Measurements from ENCODE around the gene ZNRD2. TPM values are rescaled to one million over a fixed set of nuclear protein-coding genes. Genes with fewer than 3 reads are reported as not detected.

The ZNRD2 gene
- total RNA-seq, 2 donors from 2014 or later: 39.2 to 66.9 TPM

- WGBS, 2 donors: 71 to 76% methylated on average over 12 of the region's 12 CpGs
- no peaks in the 10 kb centered on the region for H3K36me3 ChIP-seq (replicated peaks in 1 of 2; ENCODE audit: insufficient read depth in 1 of 2, low read depth in 2 of 2)
- H3K27ac ChIP-seq: peak overlapping the region; percentile 86 to 96 (median 92)
- no peak for DNase-seq
- no peaks in the 10 kb centered on the region for H3K9me3 ChIP-seq
- intact Hi-C loops (cut with DNase I): no loop called here
- TF ChIP-seq CTCF (IDR thresholded peaks at IDR 0.05): no peak
- no peak for TF ChIP-seq POLR2A (IDR thresholded peaks at IDR 0.05)
- no peak for ATAC-seq
- H3K4me3 ChIP-seq: no peak overlapping the region
- no peaks in the 10 kb centered on the region for H3K27me3 ChIP-seq
- H3K4me1 ChIP-seq: peaks cover 64% of the 10 kb centered on the region
Measured at GRCh38 chr11:65556470-65557279, 13.6 kb upstream of the ZNRD2 start.

GRCh38 chr11:65557280-65558001 lies 12.8 kb upstream of the ZNRD2 start:
- 1 to 15% methylated on average over 3 to 23 of the region's 47 CpGs for WGBS, 2 donors
- intact Hi-C loops (cut with DNase I): no loop called here
- TF ChIP-seq CTCF (IDR thresholded peaks at IDR 0.05) (no peak), POLR2A (IDR thresholded peaks at IDR 0.05) (no peak)
- Histone ChIP-seq H3K27ac (peak overlapping the region; percentile 86 to 96 (median 92)), H3K9me3 (no peaks in the 10 kb centered on the region), H3K4me3 (no peak overlapping the region), H3K4me1 (peaks cover 56% of the 10 kb centered on the region), H3K36me3 (replicated peaks in 1 of 2; ENCODE audit: insufficient read depth in 1 of 2, low read depth in 2 of 2) (no peaks in the 10 kb centered on the region), H3K27me3 (no peaks in the 10 kb centered on the region)
- peak in 1 of 4 donors; percentile 35 for DNase-seq
- ATAC-seq: no peak

- Histone ChIP-seq H3K27ac (peak within 1 kb of the TSS; percentile 86 to 96 (median 92)), H3K36me3 (replicated peaks in 1 of 2; ENCODE audit: insufficient read depth in 1 of 2, low read depth in 2 of 2) (no peaks in the 10 kb centered on the region), H3K27me3 (no peaks in the 10 kb centered on the region), H3K4me3 (no peak within 1 kb of the TSS), H3K4me1 (peaks cover 52% of the 10 kb centered on the region), H3K9me3 (no peaks in the 10 kb centered on the region)
- DNase-seq (peak; percentile 83 to 89 (median 87)), ATAC-seq (peak; percentile 86)
- TF ChIP-seq POLR2A (IDR thresholded peaks at IDR 0.05): peak; percentile 41 to 74 (median 72)
- peak in 2 of 7 experiments; percentile 31 to 33 for TF ChIP-seq CTCF (IDR thresholded peaks at IDR 0.05)
- 2 to 4% methylated on average over 27 to 72 of the region's 79 CpGs for WGBS, 2 donors
- intact Hi-C loops (cut with DNase I): no loop called here
Measured at GRCh38 chr11:65558002-65558929, 12.0 kb upstream of the ZNRD2 start, which contains the start of gene LTBP3. Gene LTBP3, minus strand, starts transcription at chr11:65558359. Its CDS starts 400 bp downstream, at chr11:65557959.

GRCh38 chr11:65558930-65559509 lies 11.3 kb upstream of the ZNRD2 start:
- DNase-seq (peak; percentile 56 to 79 (median 71)), ATAC-seq (peak; percentile 39)
- peaks cover 52% of the 10 kb centered on the region for H3K4me1 ChIP-seq
- 19 to 44% methylated on average over 4 to 19 of the region's 19 CpGs for WGBS, 2 donors
- H3K36me3 ChIP-seq (replicated peaks in 1 of 2; ENCODE audit: insufficient read depth in 1 of 2, low read depth in 2 of 2): no peaks in the 10 kb centered on the region
- H3K27ac ChIP-seq: peak overlapping the region; percentile 86 to 96 (median 92)
- intact Hi-C loops (cut with DNase I): no loop called here
- no peak overlapping the region for H3K4me3 ChIP-seq
- H3K9me3 ChIP-seq: no peaks in the 10 kb centered on the region
- TF ChIP-seq CTCF (IDR thresholded peaks at IDR 0.05): peak in 2 of 7 experiments; percentile 2 to 17
- no peak for TF ChIP-seq POLR2A (IDR thresholded peaks at IDR 0.05)
- no peaks in the 10 kb centered on the region for H3K27me3 ChIP-seq
